IMR-90 (cell line): Measurements from ENCODE around the gene PNMA1. TPM values are rescaled to one million over a fixed set of nuclear protein-coding genes. Genes with fewer than 3 reads are reported as not detected.

Experiments used
- ATAC-seq: fragments of 200-7000 bp; cut with Tn5 transposase; 2 replicates; pipeline ENCODE4 v1.9.1; 2020; ENCODE audit warnings: low read depth, mild to moderate bottlenecking, moderate library complexity
- BruUV-seq: library from RNA; stranded (reverse); fragments of 400-500 nt; replicated peaks from 2 replicates; lab custom pipeline; 2021; lab: Mats Ljungman, UMichigan
- CTCF ChIA-PET: fragments of 300-600 bp; formaldehyde crosslinking; extraction: SDS; loops from one replicate; lab custom pipeline; 2021; ENCODE audit warnings: antibody characterized with exemption; lab: Yijun Ruan, JAX
- POLR2A ChIA-PET: fragments of 300-600 bp; sonication (Branson Sonifier 250); formaldehyde crosslinking; loops from one replicate; lab custom pipeline; 2022; ENCODE audit warnings: antibody characterized with exemption; ENCODE audit not compliant: unreplicated experiment; lab: Charles Lee
- DNase-seq: peaks from one replicate; pipeline ENCODE4 v3.0.0; 2013
- H2AFZ ChIP-seq: replicated peaks from 2 replicates; pipeline ENCODE3; 2013; ENCODE audit warnings: low read length, mild to moderate bottlenecking; ENCODE audit not compliant: poor library complexity
- H2AK5ac ChIP-seq: 2 replicates; pipeline ENCODE4 v1.6.1; 2013; ENCODE audit warnings: low read depth, low read length, inconsistent platforms
- H2AK9ac ChIP-seq: replicated peaks from 2 replicates; pipeline ENCODE3; 2013; ENCODE audit warnings: mild to moderate bottlenecking, low read depth, low read length, moderate library complexity; ENCODE audit not compliant: poor library complexity
- H2BK120ac ChIP-seq: 2 replicates; pipeline ENCODE4 v1.6.1; 2013; ENCODE audit warnings: low read depth, low read length, inconsistent platforms
- H2BK15ac ChIP-seq: 3 replicates; pipeline ENCODE4 v1.6.1; 2013; ENCODE audit warnings: low read depth, low read length, inconsistent platforms
- H2BK20ac ChIP-seq: 2 replicates; pipeline ENCODE4 v1.6.1; 2013; ENCODE audit warnings: low read depth, mild to moderate bottlenecking, inconsistent platforms, low read length, moderate library complexity
- H2BK5ac ChIP-seq: 2 replicates; pipeline ENCODE4 v1.6.1; 2013; ENCODE audit warnings: mild to moderate bottlenecking, low read depth, low read length, inconsistent platforms; ENCODE audit not compliant: poor library complexity, severe bottlenecking
- H3K14ac ChIP-seq: replicated peaks from 2 replicates; pipeline ENCODE4 v1.6.1; 2013; ENCODE audit warnings: low read depth, low read length, inconsistent platforms
- H3K18ac ChIP-seq: 2 replicates; pipeline ENCODE4 v1.6.1; 2013; ENCODE audit warnings: low read depth, low read length, control low read depth
- H3K23ac ChIP-seq: 2 replicates; pipeline ENCODE4 v1.6.1; 2013; ENCODE audit warnings: low read depth, low read length, inconsistent platforms
- H3K27ac ChIP-seq: 2 replicates; pipeline ENCODE4 v1.5.1; 2013; ENCODE audit warnings: mild to moderate bottlenecking, control low read depth, low read length; ENCODE audit not compliant: insufficient read depth
- H3K27me3 ChIP-seq: 2 replicates; pipeline ENCODE4 v1.6.1; 2013; ENCODE audit warnings: low read length; ENCODE audit not compliant: control insufficient read depth, insufficient read depth
- H3K36me3 ChIP-seq: 2 replicates; pipeline ENCODE4 v1.6.1; 2013; ENCODE audit warnings: low read length, mixed read lengths; ENCODE audit not compliant: control insufficient read depth, insufficient read depth
- H3K4ac ChIP-seq: 2 replicates; pipeline ENCODE4 v1.6.1; 2013; ENCODE audit warnings: low read depth, low read length, inconsistent platforms
- H3K4me1 ChIP-seq: 2 replicates; pipeline ENCODE4 v1.6.1; 2013; ENCODE audit warnings: low read length, mixed read lengths; ENCODE audit not compliant: control insufficient read depth, insufficient read depth
- H3K4me2 ChIP-seq: 2 replicates; pipeline ENCODE4 v1.6.1; 2013; ENCODE audit warnings: low read depth, mild to moderate bottlenecking, control low read depth, low read length, moderate library complexity
- H3K4me3 ChIP-seq: 2 replicates; pipeline ENCODE4 v1.5.1; 2013; ENCODE audit warnings: low read depth, mild to moderate bottlenecking, control low read depth, low read length, moderate library complexity; ENCODE audit not compliant: insufficient read depth
- H3K56ac ChIP-seq: 2 replicates; pipeline ENCODE4 v1.6.1; 2013; ENCODE audit warnings: low read length, inconsistent platforms; ENCODE audit not compliant: insufficient read depth; ENCODE audit errors: extremely low read depth
- H3K79me1 ChIP-seq, 2 experiments: 2 replicates each; pipeline ENCODE4 v1.6.1; 2013; ENCODE audit warnings: low read length in 2 of 2, inconsistent platforms in 1 of 2, low read depth in 1 of 2
- H3K9ac ChIP-seq: 2 replicates; pipeline ENCODE4 v1.6.1; 2013; ENCODE audit warnings: low read depth, low read length, control low read depth
- H3K9me1 ChIP-seq: 2 replicates; pipeline ENCODE4 v1.6.1; 2013; ENCODE audit warnings: low read length, inconsistent platforms; ENCODE audit not compliant: insufficient read depth
- H3K9me3 ChIP-seq: 2 replicates; pipeline ENCODE4 v1.6.1; 2013; ENCODE audit warnings: low read length; ENCODE audit not compliant: control insufficient read depth, insufficient read depth
- H4K20me1 ChIP-seq: 2 replicates; pipeline ENCODE4 v1.6.1; 2013; ENCODE audit warnings: low read length, inconsistent platforms; ENCODE audit not compliant: insufficient read depth
- H4K5ac ChIP-seq: 2 replicates; pipeline ENCODE4 v1.6.1; 2013; ENCODE audit warnings: mild to moderate bottlenecking, low read depth, low read length, control low read depth
- H4K8ac ChIP-seq, 2 experiments: 2 replicates each; pipeline ENCODE4 v1.6.1; 2013; ENCODE audit warnings: low read depth in 2 of 2, low read length in 2 of 2, control low read depth in 1 of 2, inconsistent platforms in 1 of 2
- H4K91ac ChIP-seq: 2 replicates; pipeline ENCODE4 v1.6.1; 2013; ENCODE audit warnings: low read depth, low read length, inconsistent platforms; ENCODE audit not compliant: insufficient read depth
- CEBPB ChIP-seq: IDR thresholded peaks from 2 replicates; pipeline ENCODE4 v1.6.1; 2012; ENCODE audit warnings: low read depth, low read length, improper control_type of control experiment
- FOS ChIP-seq: fragments of 150-350 bp; IDR thresholded peaks from 2 replicates; pipeline ENCODE4 v1.6.1; 2016; ENCODE audit warnings: low read depth, low read length
- MAFK ChIP-seq: IDR thresholded peaks from 2 replicates; pipeline ENCODE4 v1.6.1; 2012; ENCODE audit warnings: low read depth, low read length, improper control_type of control experiment
- RAD21 ChIP-seq: IDR thresholded peaks from 2 replicates; pipeline ENCODE4 v1.6.1; 2012; ENCODE audit warnings: low read length, improper control_type of control experiment
- RCOR1 ChIP-seq: IDR thresholded peaks from 2 replicates; pipeline ENCODE4 v1.6.1; 2012; ENCODE audit warnings: mild to moderate bottlenecking, low read length, improper control_type of control experiment; ENCODE audit not compliant: insufficient replicate concordance
- SMC3 ChIP-seq: fragments of 150-350 bp; IDR thresholded peaks from 2 replicates; pipeline ENCODE4 v1.6.1; 2016; ENCODE audit warnings: low read depth, mild to moderate bottlenecking, antibody characterized with exemption, low read length, moderate library complexity
- WGBS, 2 experiments: methylation state at CpG; one replicate each; pipeline versions ENCODE4 v1.1.5 to v1.1.7; 2013; ENCODE audit warnings: missing lambda C conversion rate in 2 of 2; ENCODE audit not compliant: insufficient read length in 1 of 2; ENCODE audit errors: extremely low coverage in 2 of 2; 5-methylcytosine and 5-hydroxymethylcytosine counted together
- dilution Hi-C: fragments of 300-500 bp; cut with HindIII; formaldehyde crosslinking; loops from one replicate; pipeline ENCODE4 v1.14.3; 2018; ENCODE audit warnings: low sequenced_read_pairs; ENCODE audit not compliant: unreplicated experiment
- in situ Hi-C: fragments of 300-500 bp; cut with MboI; formaldehyde crosslinking; loops from 3 replicates; pipeline ENCODE4 v1.14.3; 2019; ENCODE audit warnings: low sequenced_read_pairs, inconsistent platforms, mixed read lengths
- intact Hi-C: fragments of 100-400 bp; cut with micrococcal nuclease; formaldehyde crosslinking; loops from 2 replicates; pipeline ENCODE4 v1.10.0; 2022
- polyA plus RNA-seq, 3 experiments: library from polyadenylated mRNA; depleted of rRNA; stranded (reverse); fragments of >200 nt; gene quantifications; 2 replicates each; pipeline ENCODE4 v1.2.3, GENCODE V29; 2012; ENCODE audit warnings: low replicate concordance in 1 of 3
- total RNA-seq: library from RNA; depleted of rRNA; stranded (reverse); fragments of >200 nt; gene quantifications from 2 replicates; pipeline ENCODE4 v1.2.3, GENCODE V29; 2012
- TF ChIP-seq, protein P1 (sequence below): conservative IDR thresholded peaks from 2 replicates; pipeline ENCODE4 v1.5.1; 2012; ENCODE audit warnings: mild to moderate bottlenecking, low read depth, low read length, improper control_type of control experiment

The PNMA1 gene
- total and polyA plus RNA-seq, 2 of the 4 experiments (the other 2 are of a cell fraction): 6.5 to 28.2 TPM

DNA sequence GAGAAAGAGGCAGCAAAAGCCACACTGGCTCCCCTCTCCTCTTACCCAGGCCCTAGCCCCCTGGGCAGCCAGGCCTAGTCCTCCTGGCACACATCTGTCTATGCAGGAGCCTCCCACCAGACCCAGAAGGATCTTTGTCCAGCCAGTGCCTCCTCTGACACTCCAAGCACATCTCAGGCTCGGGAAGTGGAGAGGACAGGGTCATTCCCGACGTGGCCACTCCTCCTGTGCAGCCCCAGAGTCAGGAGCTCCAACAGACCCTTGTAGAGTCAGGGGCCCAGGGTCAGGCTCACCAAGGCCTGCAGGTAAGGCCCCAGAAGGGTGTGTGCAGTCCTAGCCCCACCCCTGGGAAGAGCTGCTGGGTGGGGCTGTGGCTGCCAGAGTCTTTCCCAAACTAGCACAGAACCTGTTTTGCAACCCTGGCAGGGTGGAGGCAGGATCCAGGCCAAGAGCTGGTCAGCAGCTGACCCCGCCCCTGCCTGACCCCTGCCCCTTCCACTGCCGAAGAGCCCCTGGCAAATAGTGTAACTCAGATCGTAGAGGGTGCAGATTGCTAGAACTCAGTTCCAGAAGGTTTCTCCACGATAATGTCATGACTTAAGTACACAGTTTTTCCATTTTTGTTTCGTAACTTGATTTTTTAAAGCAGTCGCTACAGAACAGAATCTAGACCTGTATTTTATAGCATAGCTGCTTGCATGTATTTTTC, 26.6 kb upstream of the PNMA1 start:
- no peak overlapping the region for H3K9ac ChIP-seq
- no peaks in the 10 kb centered on the region for H3K27me3 ChIP-seq
- H3K4me2 ChIP-seq: peak overlapping the region; percentile 93
- peak overlapping the region; percentile 39; the same call in 1 of the 2 replicates for H3K23ac ChIP-seq
- H2BK15ac ChIP-seq: no peak overlapping the region
- no peak overlapping the region for H3K18ac ChIP-seq
- no TSS peak for BruUV-seq
- H3K14ac ChIP-seq: 0 out of 2 replicates have a peak overlapping the region, but pooled peaks have one; percentile 18
- dilution Hi-C loops: no loop called here
- ATAC-seq (peak; percentile 10), DNase-seq (no peak)
- H3K36me3 ChIP-seq: peaks cover 26% of the 10 kb centered on the region
- no peak overlapping the region for H4K5ac ChIP-seq
- peak overlapping the region; percentile 9 to 50; a peak in 3 of 4 replicates for H4K8ac ChIP-seq
- ChIA-PET CTCF (interaction anchor here (1.8 kb wide), 1 partner anchor 12 kb away, joined by 12 read pairs; no protein-coding TSS in a partner anchor), POLR2A (interaction anchor here (1.2 kb wide), 1 partner anchor 19 kb away, joined by 5 read pairs; a partner anchor contains a TSS)
- no peak overlapping the region; the same call in 1 of the 2 replicates for H4K91ac ChIP-seq
- no peak overlapping the region for H3K56ac ChIP-seq
- peaks cover 51% of the 10 kb centered on the region for H3K4me1 ChIP-seq
- H3K4ac ChIP-seq: peak overlapping the region; percentile 95; the same call in 1 of the 2 replicates
- H2BK120ac ChIP-seq: no peak overlapping the region
- H3K9me3 ChIP-seq: no peaks in the 10 kb centered on the region
- in situ Hi-C loops: no loop called here
- H2BK20ac ChIP-seq: no peak overlapping the region
- intact Hi-C loops: no loop called here
- peaks cover 46% of the 10 kb centered on the region for H3K9me1 ChIP-seq
- H2BK5ac ChIP-seq: peak overlapping the region; percentile 30
- H4K20me1 ChIP-seq: peaks cover 86% of the 10 kb centered on the region
- H3K4me3 ChIP-seq: no peak overlapping the region
- 20% methylated on average over 2 of the region's 9 CpGs; no CpG with 5 or more reads in 1 of the 2 experiments for WGBS, 2 experiments
- peak overlapping the region; percentile 50; the same call in 1 of the 2 replicates for H3K27ac ChIP-seq
- TF ChIP-seq SMC3 (no peak), RCOR1 (no peak), CEBPB (0 out of 2 replicates have a peak, but pooled peaks have one; percentile 33), RAD21 (no peak), MAFK (no peak), FOS (no peak)
- TF ChIP-seq, protein P1, sequence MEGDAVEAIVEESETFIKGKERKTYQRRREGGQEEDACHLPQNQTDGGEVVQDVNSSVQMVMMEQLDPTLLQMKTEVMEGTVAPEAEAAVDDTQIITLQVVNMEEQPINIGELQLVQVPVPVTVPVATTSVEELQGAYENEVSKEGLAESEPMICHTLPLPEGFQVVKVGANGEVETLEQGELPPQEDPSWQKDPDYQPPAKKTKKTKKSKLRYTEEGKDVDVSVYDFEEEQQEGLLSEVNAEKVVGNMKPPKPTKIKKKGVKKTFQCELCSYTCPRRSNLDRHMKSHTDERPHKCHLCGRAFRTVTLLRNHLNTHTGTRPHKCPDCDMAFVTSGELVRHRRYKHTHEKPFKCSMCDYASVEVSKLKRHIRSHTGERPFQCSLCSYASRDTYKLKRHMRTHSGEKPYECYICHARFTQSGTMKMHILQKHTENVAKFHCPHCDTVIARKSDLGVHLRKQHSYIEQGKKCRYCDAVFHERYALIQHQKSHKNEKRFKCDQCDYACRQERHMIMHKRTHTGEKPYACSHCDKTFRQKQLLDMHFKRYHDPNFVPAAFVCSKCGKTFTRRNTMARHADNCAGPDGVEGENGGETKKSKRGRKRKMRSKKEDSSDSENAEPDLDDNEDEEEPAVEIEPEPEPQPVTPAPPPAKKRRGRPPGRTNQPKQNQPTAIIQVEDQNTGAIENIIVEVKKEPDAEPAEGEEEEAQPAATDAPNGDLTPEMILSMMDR: no peak
- H2AK5ac ChIP-seq: peak overlapping the region; percentile 35; the same call in 1 of the 2 replicates
- peak overlapping the region; percentile 35 for H2AK9ac ChIP-seq
- peak overlapping the region; percentile 18 for H2AFZ ChIP-seq
- H3K79me1 ChIP-seq: peaks cover 34 to 95% of the 10 kb centered on the region in 2 experiments
